GM12872 (cell line): ENCODE data around the gene ANAPC16.

Experiments
- TF ChIP-seq, protein P1 (sequence below): IDR thresholded peaks from 3 replicates; pipeline ENCODE4 v1.5.1; 2011; ENCODE audit warnings: low read depth, mild to moderate bottlenecking, low read length, moderate library complexity; ENCODE audit not compliant: insufficient read depth

Gene ANAPC16

DNA sequence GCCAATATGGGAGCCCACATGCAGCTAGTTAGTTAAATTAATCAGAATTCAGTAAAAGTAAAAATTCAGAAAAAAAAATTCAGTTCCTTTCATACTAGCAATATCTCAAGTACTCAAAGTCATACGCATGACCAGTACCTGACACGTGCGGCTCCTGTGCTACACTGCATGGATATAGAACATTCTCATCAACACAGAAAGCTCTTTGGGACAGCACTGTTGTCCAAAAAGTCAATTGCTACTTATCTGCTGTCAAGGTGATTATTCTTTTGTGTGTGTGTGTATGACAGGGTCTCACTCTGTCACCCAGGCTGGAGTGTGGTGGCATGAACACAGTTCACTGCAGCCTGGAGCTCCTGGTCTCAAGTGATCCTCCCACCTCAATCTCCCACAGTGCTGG lies 14.9 kb upstream of the ANAPC16 start:
- TF ChIP-seq, protein P1, sequence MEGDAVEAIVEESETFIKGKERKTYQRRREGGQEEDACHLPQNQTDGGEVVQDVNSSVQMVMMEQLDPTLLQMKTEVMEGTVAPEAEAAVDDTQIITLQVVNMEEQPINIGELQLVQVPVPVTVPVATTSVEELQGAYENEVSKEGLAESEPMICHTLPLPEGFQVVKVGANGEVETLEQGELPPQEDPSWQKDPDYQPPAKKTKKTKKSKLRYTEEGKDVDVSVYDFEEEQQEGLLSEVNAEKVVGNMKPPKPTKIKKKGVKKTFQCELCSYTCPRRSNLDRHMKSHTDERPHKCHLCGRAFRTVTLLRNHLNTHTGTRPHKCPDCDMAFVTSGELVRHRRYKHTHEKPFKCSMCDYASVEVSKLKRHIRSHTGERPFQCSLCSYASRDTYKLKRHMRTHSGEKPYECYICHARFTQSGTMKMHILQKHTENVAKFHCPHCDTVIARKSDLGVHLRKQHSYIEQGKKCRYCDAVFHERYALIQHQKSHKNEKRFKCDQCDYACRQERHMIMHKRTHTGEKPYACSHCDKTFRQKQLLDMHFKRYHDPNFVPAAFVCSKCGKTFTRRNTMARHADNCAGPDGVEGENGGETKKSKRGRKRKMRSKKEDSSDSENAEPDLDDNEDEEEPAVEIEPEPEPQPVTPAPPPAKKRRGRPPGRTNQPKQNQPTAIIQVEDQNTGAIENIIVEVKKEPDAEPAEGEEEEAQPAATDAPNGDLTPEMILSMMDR, result no peak

- TF ChIP-seq, protein P1, result no peak
Observed at GRCh38 chr10:72201293-72201692, 14.5 kb upstream of the ANAPC16 start.

DNA sequence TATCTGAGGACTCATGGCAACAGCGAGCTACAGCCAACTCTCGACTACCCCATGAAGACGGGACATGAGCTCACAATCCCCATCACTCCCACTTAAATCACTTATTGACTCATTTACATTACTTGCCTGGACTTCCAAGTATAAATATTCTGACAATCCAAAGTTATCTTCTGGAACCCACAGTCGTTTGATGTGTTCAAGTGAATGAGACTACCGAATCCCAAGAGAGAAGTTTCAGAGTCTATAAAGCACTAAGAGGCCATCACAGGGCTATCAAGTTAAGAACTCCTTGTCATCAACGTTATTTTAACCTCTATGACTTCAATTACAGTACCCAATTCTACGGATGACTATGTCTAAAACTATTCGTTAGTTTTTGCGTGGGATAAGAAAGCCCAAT lies 11.5 kb upstream of the ANAPC16 start:
- TF ChIP-seq, protein P1, result no peak

DNA sequence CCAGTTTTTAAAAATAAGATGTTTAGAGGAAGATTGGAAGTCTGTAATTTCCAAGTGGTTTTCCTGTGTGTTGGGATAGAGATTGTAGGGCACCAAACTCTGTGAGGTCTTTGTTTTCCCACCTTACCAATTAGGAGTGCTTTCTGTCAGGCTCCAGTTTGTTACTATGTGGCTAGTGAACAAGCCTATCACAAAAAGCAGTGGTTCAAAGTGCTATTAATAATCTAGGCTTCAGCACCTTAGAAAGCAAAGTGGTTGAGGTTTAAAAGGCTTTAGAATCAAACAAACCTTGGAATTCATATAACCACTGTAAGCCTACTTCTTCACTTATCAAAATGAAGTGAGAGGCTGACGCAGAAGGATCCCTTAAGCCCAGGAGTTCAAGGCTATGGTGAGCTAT lies 11.1 kb upstream of the ANAPC16 start:
- TF ChIP-seq, protein P1, result no peak

GRCh38 chr10:72206511-72207229 lies 9.1 kb upstream of the ANAPC16 start:
- TF ChIP-seq, protein P1, result no peak

DNA sequence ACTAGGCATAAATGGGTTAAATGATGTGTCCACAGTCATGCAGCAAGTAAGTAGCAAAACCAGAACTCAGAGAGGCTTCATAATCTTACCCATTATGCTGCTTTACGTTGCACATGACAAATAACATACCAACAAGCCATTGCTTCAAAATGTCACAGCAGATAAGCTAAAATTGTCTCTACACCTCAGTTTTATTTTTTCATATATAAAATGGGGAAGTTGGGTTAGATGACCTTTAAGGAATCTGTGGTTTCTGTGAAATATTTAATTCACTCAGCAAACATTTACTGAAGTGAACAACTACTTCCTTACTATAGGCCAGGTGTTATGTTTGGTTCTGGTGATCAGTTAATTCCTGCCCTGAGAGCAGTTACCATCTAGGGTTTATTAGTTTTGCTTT lies 2.5 kb downstream of the ANAPC16 start:
- TF ChIP-seq, protein P1, result no peak

DNA sequence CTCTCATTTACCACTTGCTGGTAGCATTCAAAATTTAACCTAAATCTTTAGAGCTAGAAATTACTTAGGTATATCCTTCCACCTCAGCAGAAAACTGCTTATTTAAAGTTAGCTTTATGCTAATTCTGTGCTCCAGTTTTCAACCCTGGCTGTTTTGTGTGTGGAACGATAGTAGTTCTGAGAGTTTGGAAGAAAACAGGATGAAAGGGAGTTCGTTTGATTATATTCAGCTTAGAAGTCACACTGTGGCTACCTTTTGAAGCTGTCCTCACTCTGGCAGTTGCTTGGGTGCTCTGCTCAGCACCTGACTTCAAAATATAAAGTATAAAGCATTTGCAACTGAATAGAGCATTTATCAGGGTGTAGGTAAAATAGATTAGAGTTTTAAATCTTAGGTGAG lies 2.9 kb downstream of the ANAPC16 start:
- TF ChIP-seq, protein P1, result no peak
